Ramos (cell line): ENCODE measurements around the gene GPR63.

Source experiments
- in situ Hi-C: fragments of 300-500 bp; cut with MboI; formaldehyde crosslinking; loops from one replicate; pipeline ENCODE4 v1.14.3; 2022; ENCODE audit warnings: low sequenced_read_pairs; ENCODE audit not compliant: unreplicated experiment

Gene GPR63

GRCh38 chr6:96766769-96767168, 70.5 kb downstream of the GPR63 start:
- in situ Hi-C loops, result no loop called here

- in situ Hi-C loops, result no loop called here
Measured at GRCh38 chr6:96762599-96762998, 74.7 kb downstream of the GPR63 start.

GRCh38 chr6:96761794-96762193, 75.5 kb downstream of the GPR63 start:
- in situ Hi-C loops, result no loop called here

- in situ Hi-C loops, result no loop called here
Measured at GRCh38 chr6:96760153-96760687, 77.1 kb downstream of the GPR63 start.

- in situ Hi-C loops, result no loop called here
Measured at GRCh38 chr6:96755096-96755495, 82.2 kb downstream of the GPR63 start.

GRCh38 chr6:96749891-96750290, 87.4 kb downstream of the GPR63 start:
- in situ Hi-C loops, result no loop called here
